HepG2 (cell line): Measurements from ENCODE around the gene ZNF816. TPM values are rescaled to one million over a fixed set of nuclear protein-coding genes. Genes with fewer than 3 reads are reported as not detected.

ENCODE experiments used
- ASH2L ChIP-seq: fragments of 300-600, 200-600 bp; sonication (generic); IDR thresholded peaks from 2 replicates; pipeline ENCODE4 v1.7.0; 2017; ENCODE audit warnings: low read depth, mild to moderate bottlenecking, moderate library complexity, mixed read lengths, low read length; ENCODE audit not compliant: insufficient read length
- KDM2A ChIP-seq: sonication (generic); formaldehyde crosslinking; IDR thresholded peaks from 2 replicates; pipeline ENCODE4 v1.4.0; 2020; ENCODE audit warnings: low read depth, missing genetic modification reagents, borderline replicate concordance
- MED13 ChIP-seq: sonication (generic); formaldehyde crosslinking; IDR thresholded peaks from 2 replicates; pipeline ENCODE4 v1.5.0; 2020; ENCODE audit warnings: missing genetic modification reagents
- PRDM15 ChIP-seq: sonication (generic); formaldehyde crosslinking; IDR thresholded peaks from 2 replicates; pipeline ENCODE4 v1.4.0; 2020; ENCODE audit warnings: missing genetic modification reagents
- SMAD9 ChIP-seq: sonication (generic); formaldehyde crosslinking; IDR thresholded peaks from 2 replicates; pipeline ENCODE4 v1.5.1; 2020; ENCODE audit warnings: mild to moderate bottlenecking, missing genetic modification reagents
- SP1 ChIP-seq, 2 experiments: fragments of 450-650 bp in 1 of 2; sonication (generic) in 1 of 2; formaldehyde crosslinking in 1 of 2; IDR thresholded peaks; 2 replicates each; pipeline versions ENCODE4 v1.4.0 to v1.6.1; 2016 to 2020; ENCODE audit warnings: missing genetic modification reagents in 1 of 2
- TRIM22 ChIP-seq: fragments of 450-650 bp; IDR thresholded peaks from 2 replicates; pipeline ENCODE4 v1.6.1; 2017
- ZNF646 ChIP-seq: sonication (generic); formaldehyde crosslinking; IDR thresholded peaks from 2 replicates; pipeline ENCODE4 v1.9.0; 2021; ENCODE audit warnings: mild to moderate bottlenecking, missing genetic modification reagents
- ZNF746 ChIP-seq: sonication (generic); formaldehyde crosslinking; IDR thresholded peaks from 2 replicates; pipeline ENCODE4 v1.8.0; 2022; ENCODE audit warnings: mild to moderate bottlenecking, missing genetic modification reagents
- ZNF883 ChIP-seq: sonication (generic); formaldehyde crosslinking; IDR thresholded peaks from 2 replicates; pipeline ENCODE4 v1.5.1; 2020; ENCODE audit warnings: mild to moderate bottlenecking, missing genetic modification reagents; ENCODE audit errors: not compliant biosample characterization
- ZSCAN21 ChIP-seq: sonication (generic); formaldehyde crosslinking; IDR thresholded peaks from 2 replicates; pipeline ENCODE4 v1.8.0; 2022; ENCODE audit warnings: mild to moderate bottlenecking, missing genetic modification reagents, moderate library complexity, borderline replicate concordance
- polyA plus RNA-seq, 8 experiments: library from polyadenylated mRNA; depleted of rRNA in 3 of 8; stranded (reverse) in 7 of 8; unstranded in 1 of 8; fragments of >200 nt; fragmentation: Illumina TruSeq in 4 of 8; extraction: Trizol in 4 of 8; gene quantifications; 2 replicates each; pipeline versions ENCODE4 v1.2.1 to v1.2.3, GENCODE V29; 2011 to 2016; ENCODE audit warnings: low read depth in 4 of 8, missing spikeins in 1 of 8, mixed read lengths in 1 of 8; ENCODE audit not compliant: insufficient read depth in 1 of 8
- total RNA-seq, 5 experiments: library from RNA; depleted of rRNA; stranded (reverse); fragments of >200 nt; fragmentation: Illumina TruSeq; extraction: Trizol; gene quantifications; 2 replicates each; pipeline ENCODE4 v1.2.3, GENCODE V29; 2016; ENCODE audit warnings: low read depth in 1 of 5

Gene ZNF816
- total and polyA plus RNA-seq, 2 of the 13 experiments (the other 11 are each of a cell fraction or from before 2014, with no cell fraction given): 5.2 to 14.1 TPM

GRCh38 chr19:52962394-52963246 is at the start of gene ZNF816 (continued):
- TF ChIP-seq ZNF646: 0 out of 2 replicates have a peak, but pooled peaks have one; percentile 15
- peak; percentile 86 for TF ChIP-seq ASH2L
- TF ChIP-seq PRDM15: peak; percentile 64; the same call in 1 of the 2 replicates
- peak; percentile 70; the same call in 1 of the 2 replicates for TF ChIP-seq ZSCAN21 (CRISPR knock-in tag)
- TF ChIP-seq SP1 (IDR thresholded peaks at IDR 0.05): no peak
- TF ChIP-seq SP1 (CRISPR knock-in tag; IDR thresholded peaks at IDR 0.05): peak; percentile 69
- TF ChIP-seq MED13 (CRISPR knock-in tag): 0 out of 2 replicates have a peak, but pooled peaks have one; percentile 37
- TF ChIP-seq ZNF883: no peak
- no peak for TF ChIP-seq SMAD9 (CRISPR knock-in tag)
- peak; percentile 72; the same call in 1 of the 2 replicates for TF ChIP-seq KDM2A
- TF ChIP-seq TRIM22: no peak
- TF ChIP-seq ZNF746 (CRISPR knock-in tag): peak; percentile 24; the same call in 1 of the 2 replicates
